Mesenchymal stem cell (in vitro differentiated cells and primary cell): ENCODE results near the gene ITPRIPL2.
A peak's percentile ranks its signal among the peaks of the same experiment; 100 is the strongest.

Experiments
- DNase-seq: peaks from one replicate; pipeline ENCODE4 v3.0.0-alpha.2; 2013
- H2AFZ ChIP-seq: one replicate; pipeline ENCODE4 v1.6.1; 2013; ENCODE audit warnings: low read depth, mild to moderate bottlenecking, control low read depth, inconsistent platforms, low read length, moderate library complexity
- H2AK5ac ChIP-seq: 2 replicates; pipeline ENCODE4 v1.6.1; 2013; ENCODE audit warnings: low read length, moderate library complexity, mild to moderate bottlenecking, inconsistent platforms; ENCODE audit not compliant: severe bottlenecking
- H2BK120ac ChIP-seq: one replicate; pipeline ENCODE4 v1.6.1; 2013; ENCODE audit warnings: low read depth, mild to moderate bottlenecking, inconsistent platforms, low read length, moderate library complexity
- H2BK12ac ChIP-seq, 2 experiments: one replicate each; pipeline ENCODE4 v1.6.1; 2013; ENCODE audit warnings: inconsistent platforms in 2 of 2, low read length in 2 of 2, mild to moderate bottlenecking in 2 of 2, moderate library complexity in 2 of 2, control low read depth in 1 of 2
- H2BK15ac ChIP-seq: one replicate; pipeline ENCODE4 v1.6.1; 2013; ENCODE audit warnings: mild to moderate bottlenecking, low read depth, inconsistent platforms; ENCODE audit not compliant: poor library complexity, severe bottlenecking
- H2BK5ac ChIP-seq: 2 replicates; pipeline ENCODE4 v1.6.1; 2013; ENCODE audit warnings: low read depth, mild to moderate bottlenecking, low read length, control low read depth, inconsistent platforms; ENCODE audit not compliant: poor library complexity, severe bottlenecking
- H3K14ac ChIP-seq, 2 experiments: one replicate each; pipeline ENCODE4 v1.6.1; 2013; ENCODE audit warnings: inconsistent platforms in 2 of 2, low read length in 2 of 2, control low read depth in 1 of 2, mild to moderate bottlenecking in 1 of 2, moderate library complexity in 1 of 2
- H3K18ac ChIP-seq, 2 experiments: one replicate each; pipeline ENCODE4 v1.6.1; 2013; ENCODE audit warnings: inconsistent platforms in 2 of 2, low read length in 2 of 2, control low read depth in 1 of 2, low read depth in 1 of 2, mild to moderate bottlenecking in 1 of 2
- H3K23ac ChIP-seq, 2 experiments: one replicate each; pipeline ENCODE4 v1.6.1; 2013; ENCODE audit warnings: inconsistent platforms in 2 of 2, low read length in 2 of 2, mild to moderate bottlenecking in 2 of 2, moderate library complexity in 2 of 2, control low read depth in 1 of 2
- H3K27ac ChIP-seq: 2 replicates; pipeline ENCODE4 v1.5.1; 2013; ENCODE audit warnings: mild to moderate bottlenecking, moderate library complexity, low read length, control low read depth, inconsistent platforms; ENCODE audit not compliant: poor library complexity, severe bottlenecking
- H3K27me3 ChIP-seq, 2 experiments: 2 replicates each; pipeline versions ENCODE4 v1.6.1 to v1.7.0; 2013; ENCODE audit warnings: low read length in 2 of 2, mild to moderate bottlenecking in 2 of 2, moderate library complexity in 2 of 2, control low read depth in 1 of 2, inconsistent platforms in 1 of 2; ENCODE audit not compliant: control insufficient read depth in 1 of 2, insufficient read depth in 1 of 2
- H3K36me3 ChIP-seq, 2 experiments: 2 replicates each; pipeline versions ENCODE4 v1.6.1 to v1.7.0; 2013; ENCODE audit warnings: low read length in 2 of 2, control low read depth in 1 of 2, inconsistent platforms in 1 of 2, low read depth in 1 of 2, mild to moderate bottlenecking in 1 of 2; ENCODE audit not compliant: insufficient read depth in 2 of 2, control insufficient read depth in 1 of 2
- H3K4ac ChIP-seq, 2 experiments: one replicate each; pipeline ENCODE4 v1.6.1; 2013; ENCODE audit warnings: inconsistent platforms in 2 of 2, low read length in 2 of 2, mild to moderate bottlenecking in 2 of 2, moderate library complexity in 2 of 2, control low read depth in 1 of 2, low read depth in 1 of 2
- H3K4me1 ChIP-seq: 2 replicates; pipeline ENCODE4 v1.6.1; 2013; ENCODE audit warnings: low read depth, low read length, control low read depth; ENCODE audit not compliant: control insufficient read depth, insufficient read depth
- H3K4me2 ChIP-seq: 2 replicates; pipeline ENCODE4 v1.6.1; 2013; ENCODE audit warnings: low read length, mild to moderate bottlenecking, inconsistent platforms; ENCODE audit not compliant: poor library complexity, severe bottlenecking
- H3K4me3 ChIP-seq, 2 experiments: 2 replicates each; pipeline versions ENCODE4 v1.5.1 to v1.7.0; 2013; ENCODE audit warnings: low read length in 2 of 2, mild to moderate bottlenecking in 2 of 2, control low read depth in 1 of 2, low read depth in 1 of 2; ENCODE audit not compliant: insufficient read depth in 1 of 2
- H3K79me1 ChIP-seq: replicated peaks from 2 replicates; pipeline ENCODE4 v1.6.1; 2013; ENCODE audit warnings: mild to moderate bottlenecking, control low read depth, low read length, inconsistent platforms; ENCODE audit not compliant: poor library complexity, severe bottlenecking
- H3K9ac ChIP-seq: 2 replicates; pipeline ENCODE4 v1.7.0; 2013; ENCODE audit warnings: mild to moderate bottlenecking, low read length, moderate library complexity
- H3K9me3 ChIP-seq: 2 replicates; pipeline ENCODE4 v1.7.0; 2013; ENCODE audit warnings: mild to moderate bottlenecking, low read length; ENCODE audit not compliant: control insufficient read depth
- H4K8ac ChIP-seq: one replicate; pipeline ENCODE4 v1.6.1; 2013; ENCODE audit warnings: inconsistent platforms, mild to moderate bottlenecking, low read length, moderate library complexity
- H4K91ac ChIP-seq: one replicate; pipeline ENCODE4 v1.6.1; 2013; ENCODE audit warnings: mild to moderate bottlenecking, low read length, inconsistent platforms
- WGBS: methylation state at CpG from one replicate; pipeline ENCODE4 v1.1.7; 2013; ENCODE audit warnings: mixed read lengths; 5-methylcytosine and 5-hydroxymethylcytosine counted together

Gene ITPRIPL2

GRCh38 chr16:19133600-19133999, 19.8 kb downstream of the ITPRIPL2 start:
- no peak overlapping the region for H2BK15ac ChIP-seq
- no peak overlapping the region for H3K18ac ChIP-seq
- no CpG with 5 or more reads among the region's 1 CpG for WGBS
- no peaks in the 10 kb centered on the region for H3K27me3 ChIP-seq
- no peak overlapping the region for H3K4ac ChIP-seq
- H2BK5ac ChIP-seq, result no peak overlapping the region
- no peak overlapping the region for H4K8ac ChIP-seq
- no peak for DNase-seq
- peaks cover 19% of the 10 kb centered on the region for H3K4me1 ChIP-seq
- H3K4me2 ChIP-seq, result no peak overlapping the region
- H3K14ac ChIP-seq, result no peak overlapping the region
- H3K36me3 ChIP-seq, result no peaks in the 10 kb centered on the region
- H3K23ac ChIP-seq, result no peak overlapping the region
- H3K27ac ChIP-seq, result no peak overlapping the region
- no peak overlapping the region for H2BK120ac ChIP-seq
- H3K9me3 ChIP-seq, result no peaks in the 10 kb centered on the region
- H2BK12ac ChIP-seq, result no peak overlapping the region
- no peaks in the 10 kb centered on the region for H3K79me1 ChIP-seq
- no peak overlapping the region for H3K4me3 ChIP-seq
- no peak overlapping the region for H2AFZ ChIP-seq
- no peak overlapping the region for H3K9ac ChIP-seq
- H4K91ac ChIP-seq, result no peak overlapping the region
- H2AK5ac ChIP-seq, result no peak overlapping the region

- WGBS, result 70% methylated on average over 4 of the region's 10 CpGs
These were observed 21.6 kb downstream of the ITPRIPL2 start for GRCh38 chr16:19135201-19135842.

GRCh38 chr16:19135896-19136438, 22.2 kb downstream of the ITPRIPL2 start:
- Histone ChIP-seq H3K4me2 (no peak overlapping the region), H2AFZ (no peak overlapping the region), H3K9me3 (no peaks in the 10 kb centered on the region), H3K79me1 (no peaks in the 10 kb centered on the region), H3K36me3 (no peaks in the 10 kb centered on the region), H4K8ac (no peak overlapping the region), H3K18ac (peak overlapping the region; percentile 60 to 80), H3K4ac (peak overlapping the region in 1 of 2 experiments; percentile 65), H3K4me3 (no peak overlapping the region), H2BK5ac (no peak overlapping the region), H3K23ac (no peak overlapping the region), H2BK15ac (peak overlapping the region; percentile 99), H2BK120ac (no peak overlapping the region), H3K4me1 (peaks cover 17% of the 10 kb centered on the region), H3K27ac (no peak overlapping the region), H2BK12ac (peak overlapping the region; percentile 80 to 85), H2AK5ac (no peak overlapping the region), H3K27me3 (no peaks in the 10 kb centered on the region), H3K14ac (no peak overlapping the region), H3K9ac (no peak overlapping the region), H4K91ac (peak overlapping the region; percentile 67)
- 36% methylated on average over 7 of the region's 7 CpGs for whole genome bisulfite sequencing
- DNase-seq, result no peak

More at GRCh38 chr16:19135201-19135842, 21.6 kb downstream of the ITPRIPL2 start:
- no peaks in the 10 kb centered on the region for H3K27me3 ChIP-seq
- H2AK5ac ChIP-seq, result no peak overlapping the region
- H2BK12ac ChIP-seq, result peak overlapping the region; percentile 85
- DNase-seq, result no peak
- H4K8ac ChIP-seq, result peak overlapping the region; percentile 38
- no peaks in the 10 kb centered on the region for H3K79me1 ChIP-seq
- H4K91ac ChIP-seq, result peak overlapping the region; percentile 64
- peaks cover 18% of the 10 kb centered on the region for H3K4me1 ChIP-seq
- peak overlapping the region in 1 of 2 experiments; percentile 62 for H3K4ac ChIP-seq
- H3K4me2 ChIP-seq, result no peak overlapping the region
- no peak overlapping the region for H3K23ac ChIP-seq
- H2BK120ac ChIP-seq, result no peak overlapping the region
- no peak overlapping the region for H3K14ac ChIP-seq
- H2AFZ ChIP-seq, result no peak overlapping the region
- no peak overlapping the region for H2BK5ac ChIP-seq
- peak overlapping the region; percentile 99 for H2BK15ac ChIP-seq
- peak overlapping the region in 1 of 2 experiments; percentile 7 for H3K4me3 ChIP-seq
- no peaks in the 10 kb centered on the region for H3K36me3 ChIP-seq
- H3K9ac ChIP-seq, result no peak overlapping the region
- H3K18ac ChIP-seq, result peak overlapping the region; percentile 46 to 80
- no peak overlapping the region for H3K27ac ChIP-seq
- no peaks in the 10 kb centered on the region for H3K9me3 ChIP-seq

- Histone ChIP-seq H4K8ac (peak overlapping the region; percentile 84), H3K18ac (peak overlapping the region; percentile 46 to 67)
- 57% methylated on average over 9 of the region's 10 CpGs for WGBS
These were observed 22.9 kb downstream of the ITPRIPL2 start for GRCh38 chr16:19136549-19137196.

More at GRCh38 chr16:19136549-19137196, 22.9 kb downstream of the ITPRIPL2 start:
- H3K27ac ChIP-seq, result no peak overlapping the region
- DNase-seq, result peak; percentile 74
- peak overlapping the region; percentile 39 to 65 for H3K4ac ChIP-seq
- no peak overlapping the region for H2AFZ ChIP-seq
- peaks cover 15% of the 10 kb centered on the region for H3K4me1 ChIP-seq
- peak overlapping the region; percentile 84 for H2BK15ac ChIP-seq
- no peak overlapping the region for H3K14ac ChIP-seq
- H3K36me3 ChIP-seq, result no peaks in the 10 kb centered on the region
- H4K91ac ChIP-seq, result peak overlapping the region; percentile 94
- H2BK12ac ChIP-seq, result peak overlapping the region; percentile 80 to 85
- H3K9me3 ChIP-seq, result no peaks in the 10 kb centered on the region
- no peak overlapping the region for H3K23ac ChIP-seq
- no peak overlapping the region for H2BK5ac ChIP-seq
- H3K9ac ChIP-seq, result no peak overlapping the region
- H3K27me3 ChIP-seq, result no peaks in the 10 kb centered on the region
- no peaks in the 10 kb centered on the region for H3K79me1 ChIP-seq
- no peak overlapping the region for H3K4me2 ChIP-seq
- H2BK120ac ChIP-seq, result no peak overlapping the region
- H2AK5ac ChIP-seq, result no peak overlapping the region
- H3K4me3 ChIP-seq, result no peak overlapping the region
